Hindlimb muscle (tissue), 1 donor: Measurements from ENCODE around the gene KCNN3. TPM values are rescaled to one million over a fixed set of nuclear protein-coding genes. Genes with fewer than 3 reads are reported as not detected.

Experiments used
- DNase-seq: peaks from one replicate; pipeline ENCODE4 v3.0.0-alpha.2; 2013
- polyA plus RNA-seq: library from polyadenylated mRNA; unstranded; fragments of 120-200 nt; gene quantifications from one replicate; pipeline ENCODE4 v1.2.1, GENCODE V29; 2013; ENCODE audit not compliant: insufficient read length

KCNN3 gene
- polyA plus RNA-seq, 1 donor = 11.8 TPM

GRCh38 chr1:154791292-154792166 lies 78.6 kb downstream of the KCNN3 start:
- no peak for DNase-seq

- DNase-seq = no peak
Observed at GRCh38 chr1:154788886-154789285, 81.2 kb downstream of the KCNN3 start.

GRCh38 chr1:154788110-154788870 lies 81.8 kb downstream of the KCNN3 start:
- no peak for DNase-seq

GRCh38 chr1:154786804-154787570 lies 83.1 kb downstream of the KCNN3 start:
- no peak for DNase-seq

GRCh38 chr1:154784924-154785531 lies 85.1 kb downstream of the KCNN3 start:
- no peak for DNase-seq

GRCh38 chr1:154784416-154784815 lies 85.7 kb downstream of the KCNN3 start:
- no peak for DNase-seq

- DNase-seq = no peak
Observed at GRCh38 chr1:154783976-154784375, 86.1 kb downstream of the KCNN3 start.

- DNase-seq = no peak
Observed at GRCh38 chr1:154780541-154780940, 89.5 kb downstream of the KCNN3 start.

- no peak for DNase-seq
Observed at GRCh38 chr1:154779551-154780189, 90.4 kb downstream of the KCNN3 start.

GRCh38 chr1:154778944-154779343 lies 91.1 kb downstream of the KCNN3 start:
- no peak for DNase-seq

- no peak for DNase-seq
Observed at GRCh38 chr1:154778275-154778674, 91.8 kb downstream of the KCNN3 start.

- DNase-seq = no peak
Observed at GRCh38 chr1:154777781-154778180, 92.3 kb downstream of the KCNN3 start.

- no peak for DNase-seq
Observed at GRCh38 chr1:154777154-154777553, 92.9 kb downstream of the KCNN3 start.

GRCh38 chr1:154775621-154776605 lies 94.2 kb downstream of the KCNN3 start:
- DNase-seq = no peak

- no peak for DNase-seq
Observed at GRCh38 chr1:154774175-154774855, 95.8 kb downstream of the KCNN3 start.

GRCh38 chr1:154773551-154773950 lies 96.5 kb downstream of the KCNN3 start:
- no peak for DNase-seq

GRCh38 chr1:154772606-154773506 lies 97.2 kb downstream of the KCNN3 start:
- DNase-seq = no peak

GRCh38 chr1:154772056-154772455 lies 98.0 kb downstream of the KCNN3 start:
- DNase-seq = no peak
